HG03565 (cell line): Measurements from ENCODE around the gene WFS1.

Experiments used
- ATAC-seq: cut with Tn5 transposase; IDR thresholded peaks from one replicate; pipeline ENCODE4 v1.9.1; 2021; ENCODE audit warnings: mild to moderate bottlenecking, moderate library complexity; ENCODE audit not compliant: unreplicated experiment

WFS1 gene, protein sequence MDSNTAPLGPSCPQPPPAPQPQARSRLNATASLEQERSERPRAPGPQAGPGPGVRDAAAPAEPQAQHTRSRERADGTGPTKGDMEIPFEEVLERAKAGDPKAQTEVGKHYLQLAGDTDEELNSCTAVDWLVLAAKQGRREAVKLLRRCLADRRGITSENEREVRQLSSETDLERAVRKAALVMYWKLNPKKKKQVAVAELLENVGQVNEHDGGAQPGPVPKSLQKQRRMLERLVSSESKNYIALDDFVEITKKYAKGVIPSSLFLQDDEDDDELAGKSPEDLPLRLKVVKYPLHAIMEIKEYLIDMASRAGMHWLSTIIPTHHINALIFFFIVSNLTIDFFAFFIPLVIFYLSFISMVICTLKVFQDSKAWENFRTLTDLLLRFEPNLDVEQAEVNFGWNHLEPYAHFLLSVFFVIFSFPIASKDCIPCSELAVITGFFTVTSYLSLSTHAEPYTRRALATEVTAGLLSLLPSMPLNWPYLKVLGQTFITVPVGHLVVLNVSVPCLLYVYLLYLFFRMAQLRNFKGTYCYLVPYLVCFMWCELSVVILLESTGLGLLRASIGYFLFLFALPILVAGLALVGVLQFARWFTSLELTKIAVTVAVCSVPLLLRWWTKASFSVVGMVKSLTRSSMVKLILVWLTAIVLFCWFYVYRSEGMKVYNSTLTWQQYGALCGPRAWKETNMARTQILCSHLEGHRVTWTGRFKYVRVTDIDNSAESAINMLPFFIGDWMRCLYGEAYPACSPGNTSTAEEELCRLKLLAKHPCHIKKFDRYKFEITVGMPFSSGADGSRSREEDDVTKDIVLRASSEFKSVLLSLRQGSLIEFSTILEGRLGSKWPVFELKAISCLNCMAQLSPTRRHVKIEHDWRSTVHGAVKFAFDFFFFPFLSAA

GRCh38 chr4:6269616-6270511 lies at the start of gene WFS1:
TSS of gene WFS1 (plus strand) at chr4:6269850. CDS start at chr4:6277456, 7,606 bp downstream.
- peak; percentile 100 for ATAC-seq

GRCh38 chr4:6221301-6221850 lies 48.3 kb upstream of the WFS1 start:
- ATAC-seq = no peak

- no peak for ATAC-seq
These were observed 47.5 kb upstream of the WFS1 start for GRCh38 chr4:6221851-6222760.

- no peak for ATAC-seq
These were observed 46.8 kb upstream of the WFS1 start for GRCh38 chr4:6222761-6223292.

DNA sequence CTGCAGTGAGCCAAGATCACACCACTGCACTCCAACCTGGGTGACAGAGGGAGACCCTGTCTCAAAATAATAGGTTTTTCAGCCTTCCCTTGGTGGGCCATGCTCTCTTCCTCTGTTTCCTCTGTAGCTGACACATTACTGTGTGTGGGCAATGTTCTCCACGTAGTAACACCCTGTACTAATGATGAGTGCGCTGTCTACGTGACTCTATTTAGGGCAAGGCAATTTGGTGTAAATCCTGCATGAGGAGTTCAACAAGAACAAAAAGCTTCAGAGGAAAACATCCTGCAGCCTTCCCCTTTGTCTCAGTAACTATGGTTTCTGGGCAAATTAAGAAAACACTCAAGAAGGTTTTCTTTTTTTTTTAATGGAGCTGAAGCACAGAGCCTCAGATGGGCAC lies 44.9 kb upstream of the WFS1 start:
- no peak for ATAC-seq

GRCh38 chr4:6225469-6225868 lies 44.2 kb upstream of the WFS1 start:
- ATAC-seq = no peak

DNA sequence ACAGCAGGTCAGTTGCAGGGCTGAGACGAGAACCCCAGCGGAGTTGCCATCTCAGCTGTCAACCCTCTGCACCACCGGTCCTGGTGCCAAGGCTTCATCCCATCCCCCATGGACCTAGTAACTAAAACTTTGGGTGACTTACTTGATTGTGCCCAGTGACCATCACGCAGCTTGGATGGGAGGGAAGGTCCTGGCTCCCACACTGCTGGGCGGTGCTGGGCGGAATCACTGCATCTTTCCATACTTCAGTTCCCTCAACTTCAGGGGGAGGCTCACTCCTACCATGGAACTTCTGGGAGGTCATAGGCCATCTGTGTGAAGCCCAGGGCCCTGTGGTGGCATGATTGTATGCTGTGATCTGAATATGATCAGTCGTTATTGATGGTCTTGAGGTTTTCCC lies 43.1 kb upstream of the WFS1 start:
- ATAC-seq = no peak

DNA sequence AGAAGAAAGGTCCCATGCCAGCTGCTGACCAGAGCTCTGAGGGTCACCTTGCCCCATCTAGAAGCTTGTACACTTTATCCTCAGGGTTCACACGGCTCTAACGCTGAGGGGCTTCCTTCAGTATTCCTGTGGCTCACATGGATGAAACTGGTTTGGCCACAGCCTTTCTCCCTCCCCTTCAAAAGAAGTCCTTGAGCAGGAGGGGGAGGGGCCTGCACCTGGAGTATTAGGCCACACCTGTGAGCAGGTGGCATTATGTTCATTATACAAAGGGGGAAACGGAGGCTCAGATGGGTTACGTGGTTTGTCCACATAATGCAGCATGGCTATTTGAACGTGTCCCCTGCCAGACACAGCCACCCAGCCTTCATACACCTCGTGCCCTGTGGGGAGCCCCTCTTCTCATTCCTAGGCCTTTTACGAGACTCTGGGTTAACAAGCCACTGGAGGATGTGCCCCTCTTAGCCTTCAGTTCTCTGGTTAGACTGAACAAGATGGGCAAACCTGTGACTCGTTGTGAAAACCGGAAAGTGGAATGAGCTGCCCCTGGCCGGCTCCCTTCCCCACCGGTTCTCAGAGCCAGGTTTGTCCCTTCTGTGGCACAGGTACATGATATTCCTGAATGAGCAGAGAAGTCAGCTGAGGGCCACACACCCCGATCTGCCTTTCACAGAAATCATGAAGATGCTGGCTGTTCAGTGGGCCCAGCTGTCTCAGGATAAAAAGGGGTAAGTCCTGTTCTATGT lies 42.1 kb upstream of the WFS1 start:
- ATAC-seq = no peak

DNA sequence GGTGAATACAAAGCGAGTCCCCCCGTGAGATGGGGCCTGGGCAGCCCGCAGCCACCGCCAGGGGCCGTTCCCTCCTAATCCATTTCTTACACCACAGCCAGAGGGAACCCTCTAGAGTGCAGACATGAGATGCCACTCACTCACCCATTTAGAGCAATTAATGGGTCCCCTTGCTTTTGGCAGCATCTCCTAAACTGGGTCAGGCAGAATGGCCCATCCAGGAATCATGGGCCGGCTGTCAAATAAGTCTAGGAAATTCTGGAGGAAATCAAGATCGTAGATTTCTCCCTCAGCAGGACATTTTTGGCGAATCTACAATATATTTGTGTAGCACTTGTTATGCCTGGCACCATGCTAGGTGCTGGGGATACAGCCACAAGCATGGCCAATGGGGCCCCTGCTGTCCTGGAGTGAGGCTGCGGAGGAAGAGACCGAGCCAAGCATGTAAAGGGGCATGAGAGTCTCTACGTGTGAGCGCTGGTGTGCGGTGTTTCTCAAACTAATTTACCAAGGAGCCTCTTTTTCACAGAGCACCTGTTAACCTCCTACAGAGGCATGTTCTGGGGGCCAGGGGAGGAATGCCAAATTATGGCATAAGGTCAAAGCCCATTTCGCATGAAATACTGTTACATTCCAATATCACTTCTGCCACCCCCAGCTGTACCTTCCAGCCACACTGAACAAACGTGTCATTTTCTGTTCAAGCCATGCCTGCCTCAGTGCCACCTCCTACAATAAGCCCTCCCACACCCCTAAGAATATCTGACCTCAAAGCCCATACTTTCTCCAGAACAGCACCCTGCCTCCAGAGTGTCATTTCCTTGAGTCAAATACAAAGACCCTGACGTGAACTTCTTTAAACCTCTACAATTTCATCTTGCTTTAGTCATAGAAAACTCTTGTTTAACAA lies 41.2 kb upstream of the WFS1 start:
- ATAC-seq = no peak

- no peak for ATAC-seq
These were observed 40.6 kb upstream of the WFS1 start for GRCh38 chr4:6229095-6229494.

DNA sequence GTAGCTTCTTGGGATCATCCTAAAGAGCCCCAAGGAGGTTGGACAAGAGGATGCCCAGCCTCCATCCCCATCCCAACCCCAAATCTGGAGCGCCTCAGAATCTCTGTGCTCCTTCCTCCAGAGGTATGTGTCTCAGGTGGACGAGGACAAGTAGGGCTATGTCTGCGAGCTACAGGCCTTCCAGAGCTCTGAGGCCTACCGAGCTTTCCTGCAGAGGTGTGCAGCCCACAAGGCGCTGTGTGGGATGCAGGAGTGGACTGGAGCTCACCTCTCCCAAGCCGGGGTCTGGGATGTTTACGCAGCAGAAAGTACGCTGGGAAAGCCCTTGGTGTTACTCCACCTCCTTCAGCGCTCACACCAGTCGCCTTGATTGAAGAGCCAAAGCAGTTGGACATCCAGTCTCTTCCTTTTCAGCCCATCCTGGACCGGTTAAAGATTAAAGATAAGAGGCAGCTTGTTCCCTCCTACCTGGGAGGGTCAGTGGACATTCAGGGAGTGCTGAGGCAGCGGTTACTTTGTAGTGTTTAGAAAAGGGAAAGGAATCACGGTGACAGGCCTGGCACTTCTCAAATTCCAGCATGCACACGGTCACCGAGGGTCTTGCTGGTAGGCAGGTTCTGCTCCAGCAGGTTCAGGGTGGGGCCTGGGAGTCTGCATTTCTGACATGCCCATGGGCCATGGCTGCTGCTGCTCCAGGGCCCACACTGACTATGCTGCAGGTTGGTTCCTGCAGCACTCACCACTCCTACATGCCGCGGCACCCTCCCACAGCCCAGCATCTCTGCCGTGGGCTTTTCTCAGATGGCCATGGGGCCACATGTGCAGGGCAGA lies 39.8 kb upstream of the WFS1 start:
- ATAC-seq = no peak

DNA sequence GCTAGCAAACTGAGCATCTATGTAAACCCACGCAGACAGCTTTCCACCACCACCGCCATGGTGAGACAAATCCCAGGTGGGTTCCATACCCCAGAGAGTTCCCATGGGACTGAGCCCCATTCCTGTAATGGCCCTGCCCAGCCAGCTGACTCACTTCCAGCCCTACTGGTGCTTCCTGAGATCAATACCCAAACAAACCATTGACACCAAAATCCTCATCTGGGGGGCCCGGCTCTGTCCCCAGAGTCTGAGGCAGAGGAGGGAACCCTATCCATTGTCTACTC lies 39.2 kb upstream of the WFS1 start:
- ATAC-seq = no peak

DNA sequence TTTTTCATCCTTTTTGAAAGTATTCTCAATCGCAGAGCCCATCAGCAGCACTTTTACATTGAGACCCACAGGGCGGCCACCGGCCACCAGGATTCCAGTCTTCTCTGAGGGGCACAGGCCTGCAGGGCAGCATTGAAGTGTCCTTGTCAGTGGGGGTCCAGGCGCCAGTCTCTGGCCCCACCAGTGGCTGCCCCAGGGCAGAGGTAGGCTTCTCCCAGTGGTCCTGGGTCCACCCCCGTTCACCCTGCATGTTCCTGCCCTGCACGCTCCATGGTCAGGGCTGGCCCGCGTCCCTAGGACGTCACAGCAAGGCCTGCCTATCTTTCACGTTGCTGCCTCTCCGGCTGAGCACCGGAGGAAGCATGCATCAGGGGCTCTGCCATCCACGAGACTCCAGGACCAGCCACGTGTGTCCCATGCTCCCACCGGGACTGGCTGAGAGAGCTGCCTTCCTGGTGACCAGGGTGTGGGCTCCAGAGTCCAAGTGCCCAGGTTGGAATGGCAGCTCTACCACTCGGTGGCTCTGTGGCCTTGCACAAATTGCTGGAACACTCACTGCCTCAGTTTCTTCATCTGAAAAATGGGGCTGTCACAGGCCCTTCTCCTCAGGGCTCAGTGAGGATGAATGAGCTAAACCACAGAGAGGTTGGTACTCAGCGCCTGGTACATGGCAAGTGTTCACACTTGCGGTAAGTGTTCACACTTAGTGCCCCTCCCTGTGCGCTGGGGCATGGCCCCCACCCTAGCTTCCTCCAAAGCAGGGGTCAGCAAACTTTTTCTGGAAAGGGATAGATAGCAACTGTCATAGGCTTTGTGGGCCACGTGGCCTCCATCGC lies 38.6 kb upstream of the WFS1 start:
- no peak for ATAC-seq

- no peak for ATAC-seq
These were observed 37.9 kb upstream of the WFS1 start for GRCh38 chr4:6231663-6232165.

DNA sequence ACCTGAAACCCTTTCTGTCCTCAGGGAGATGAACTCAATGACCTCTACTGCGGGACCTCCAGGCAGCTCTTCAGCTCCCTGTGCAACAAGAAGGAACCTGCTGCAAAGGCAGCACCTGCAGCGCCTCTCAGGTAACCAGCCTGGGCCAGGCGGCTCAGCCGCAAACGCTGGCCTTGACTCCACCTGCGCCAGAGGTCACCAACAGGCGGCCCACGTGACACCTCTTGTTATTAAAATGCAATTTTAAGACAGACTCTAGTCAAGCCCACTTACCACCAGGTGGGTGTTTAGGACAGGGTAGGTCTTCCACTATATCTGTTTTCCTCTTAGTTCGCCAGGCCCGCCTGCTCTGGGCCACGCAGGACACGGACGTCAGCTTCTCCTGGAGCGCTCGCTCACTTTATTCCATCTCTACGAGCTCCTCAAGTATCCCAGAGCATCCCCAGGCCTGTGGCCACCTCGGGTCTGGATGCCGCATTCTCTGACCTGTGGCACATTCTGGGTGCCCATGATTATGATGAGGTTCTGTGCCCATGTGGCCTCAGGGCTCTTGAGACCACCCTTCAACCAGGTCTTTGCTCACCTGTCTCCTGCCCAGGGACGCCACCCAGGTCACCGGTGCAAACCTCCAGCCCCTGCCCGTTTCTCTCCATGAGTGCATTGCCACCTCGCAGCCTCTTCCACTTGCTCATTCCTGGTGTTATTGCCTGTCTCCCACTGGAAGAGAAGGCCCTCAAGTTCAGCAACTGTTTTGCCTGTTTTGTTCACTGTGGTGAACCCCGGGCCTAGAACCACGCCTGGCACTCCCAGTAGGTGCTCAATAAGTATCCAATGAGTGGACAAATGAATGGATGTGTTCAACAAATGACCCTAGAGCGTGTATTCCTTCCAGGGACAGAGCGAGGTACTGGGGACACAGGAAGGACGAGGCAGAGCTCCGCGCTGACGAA lies 36.5 kb upstream of the WFS1 start:
- no peak for ATAC-seq
